ENCODE measurements around the gene MYRF.

DNA sequence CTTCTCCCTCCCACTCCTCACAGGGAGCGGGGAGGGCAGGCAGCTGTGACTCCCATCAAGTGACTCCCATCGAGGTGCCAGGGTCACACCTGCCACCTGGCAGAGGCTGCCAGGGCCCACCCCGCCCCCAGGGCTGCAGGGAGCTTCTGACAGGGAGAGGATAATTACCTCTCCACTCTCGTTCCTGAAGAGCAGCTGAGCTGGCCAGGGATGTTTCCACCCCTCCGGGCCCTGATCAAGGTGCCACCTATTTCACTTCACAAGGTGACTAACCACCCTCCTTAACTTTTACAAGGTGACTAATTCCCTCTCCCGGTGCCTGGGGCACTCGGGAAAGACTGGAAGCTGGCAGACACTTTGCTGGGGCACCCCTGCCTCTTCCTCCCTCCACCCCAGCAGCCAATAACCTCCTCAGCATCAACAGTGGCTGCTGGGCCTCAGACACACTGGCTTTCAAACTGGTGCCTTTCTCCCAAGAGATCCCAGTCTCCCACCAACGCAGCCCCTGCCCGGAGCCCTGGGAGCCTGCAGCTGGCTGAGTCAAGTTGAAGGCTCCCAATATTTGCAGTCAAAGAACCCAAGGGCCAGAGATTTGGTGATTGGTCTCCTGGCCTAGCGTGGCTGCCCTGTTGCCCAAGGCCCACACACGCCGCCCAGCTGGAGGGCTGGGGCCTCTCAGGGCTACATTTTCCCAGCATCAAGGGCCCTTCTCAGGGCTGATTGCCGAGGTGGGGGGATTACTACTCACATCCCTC is 22.0 kb upstream of the MYRF start:
- TF ChIP-seq, protein P1, sequence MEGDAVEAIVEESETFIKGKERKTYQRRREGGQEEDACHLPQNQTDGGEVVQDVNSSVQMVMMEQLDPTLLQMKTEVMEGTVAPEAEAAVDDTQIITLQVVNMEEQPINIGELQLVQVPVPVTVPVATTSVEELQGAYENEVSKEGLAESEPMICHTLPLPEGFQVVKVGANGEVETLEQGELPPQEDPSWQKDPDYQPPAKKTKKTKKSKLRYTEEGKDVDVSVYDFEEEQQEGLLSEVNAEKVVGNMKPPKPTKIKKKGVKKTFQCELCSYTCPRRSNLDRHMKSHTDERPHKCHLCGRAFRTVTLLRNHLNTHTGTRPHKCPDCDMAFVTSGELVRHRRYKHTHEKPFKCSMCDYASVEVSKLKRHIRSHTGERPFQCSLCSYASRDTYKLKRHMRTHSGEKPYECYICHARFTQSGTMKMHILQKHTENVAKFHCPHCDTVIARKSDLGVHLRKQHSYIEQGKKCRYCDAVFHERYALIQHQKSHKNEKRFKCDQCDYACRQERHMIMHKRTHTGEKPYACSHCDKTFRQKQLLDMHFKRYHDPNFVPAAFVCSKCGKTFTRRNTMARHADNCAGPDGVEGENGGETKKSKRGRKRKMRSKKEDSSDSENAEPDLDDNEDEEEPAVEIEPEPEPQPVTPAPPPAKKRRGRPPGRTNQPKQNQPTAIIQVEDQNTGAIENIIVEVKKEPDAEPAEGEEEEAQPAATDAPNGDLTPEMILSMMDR (conservative IDR thresholded peaks at IDR 0.05) = no peak
- no peak for TF ChIP-seq ZFX (IDR thresholded peaks at IDR 0.05)

Data from C4-2B (cell line).